ENCODE results near the gene PRDX5. TPM values are rescaled to one million over a fixed set of nuclear protein-coding genes. Genes with fewer than 3 reads are reported as not detected.
A peak's percentile ranks its signal among the peaks of the same experiment; 100 is the strongest.

The PRDX5 gene
- total and polyA plus RNA-seq, 9 of the 15 experiments (the other 6 are each of a cell fraction or from before 2014, with no cell fraction given), result 40.8 to 327 (median 204) TPM

DNA sequence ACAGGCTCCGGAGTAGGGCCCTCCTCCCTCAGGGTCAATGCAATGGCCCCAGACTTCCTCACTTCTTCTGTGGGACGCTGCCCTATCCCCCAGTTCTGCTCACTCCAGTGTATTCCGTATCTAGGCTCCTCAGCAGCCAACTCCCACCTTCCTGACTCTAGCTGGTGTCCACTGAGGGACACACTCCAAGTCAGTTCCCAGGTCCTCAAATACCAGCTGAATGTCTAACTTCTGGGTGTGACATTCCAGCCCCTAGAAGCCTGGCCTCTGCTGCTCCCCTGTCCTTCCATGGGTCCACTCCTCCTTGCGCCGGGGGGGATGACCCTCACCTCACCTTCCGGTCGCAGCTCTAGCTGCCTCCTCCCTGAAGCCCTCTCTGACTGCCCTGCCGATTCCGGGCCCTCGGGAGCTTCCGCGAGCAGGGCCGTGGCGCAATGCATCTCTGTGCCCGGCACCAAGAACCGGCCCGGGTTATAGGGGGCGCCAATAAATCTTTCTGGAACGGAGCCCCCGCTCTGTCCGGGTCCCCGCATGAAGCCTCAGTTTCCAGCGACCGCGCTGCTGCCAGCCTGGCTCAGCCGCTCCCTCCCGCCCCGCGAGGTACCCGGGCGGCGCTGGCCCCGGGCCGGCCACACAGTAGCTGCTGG lies 48.9 kb upstream of the PRDX5 start (continued):
- TF ChIP-seq, protein P1, sequence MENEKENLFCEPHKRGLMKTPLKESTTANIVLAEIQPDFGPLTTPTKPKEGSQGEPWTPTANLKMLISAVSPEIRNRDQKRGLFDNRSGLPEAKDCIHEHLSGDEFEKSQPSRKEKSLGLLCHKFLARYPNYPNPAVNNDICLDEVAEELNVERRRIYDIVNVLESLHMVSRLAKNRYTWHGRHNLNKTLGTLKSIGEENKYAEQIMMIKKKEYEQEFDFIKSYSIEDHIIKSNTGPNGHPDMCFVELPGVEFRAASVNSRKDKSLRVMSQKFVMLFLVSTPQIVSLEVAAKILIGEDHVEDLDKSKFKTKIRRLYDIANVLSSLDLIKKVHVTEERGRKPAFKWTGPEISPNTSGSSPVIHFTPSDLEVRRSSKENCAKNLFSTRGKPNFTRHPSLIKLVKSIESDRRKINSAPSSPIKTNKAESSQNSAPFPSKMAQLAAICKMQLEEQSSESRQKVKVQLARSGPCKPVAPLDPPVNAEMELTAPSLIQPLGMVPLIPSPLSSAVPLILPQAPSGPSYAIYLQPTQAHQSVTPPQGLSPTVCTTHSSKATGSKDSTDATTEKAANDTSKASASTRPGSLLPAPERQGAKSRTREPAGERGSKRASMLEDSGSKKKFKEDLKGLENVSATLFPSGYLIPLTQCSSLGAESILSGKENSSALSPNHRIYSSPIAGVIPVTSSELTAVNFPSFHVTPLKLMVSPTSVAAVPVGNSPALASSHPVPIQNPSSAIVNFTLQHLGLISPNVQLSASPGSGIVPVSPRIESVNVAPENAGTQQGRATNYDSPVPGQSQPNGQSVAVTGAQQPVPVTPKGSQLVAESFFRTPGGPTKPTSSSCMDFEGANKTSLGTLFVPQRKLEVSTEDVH (IDR thresholded peaks at IDR 0.05; ENCODE audit: low read depth, partially characterized antibody), result peak; percentile 62
- no peak for TF ChIP-seq EGR1 (conservative IDR thresholded peaks at IDR 0.05)
- TF ChIP-seq TOE1 (IDR thresholded peaks at IDR 0.05; ENCODE audit: borderline replicate concordance), result no peak
- no peak for TF ChIP-seq TOE1 (CRISPR knock-in tag; IDR thresholded peaks at IDR 0.05; ENCODE audit: borderline replicate concordance, low read depth)
- TF ChIP-seq ATF1 (CRISPR knock-in tag; IDR thresholded peaks at IDR 0.05), result no peak
- no peak for TF ChIP-seq ATF1 (tag; IDR thresholded peaks at IDR 0.05)
- TF ChIP-seq, protein P2, sequence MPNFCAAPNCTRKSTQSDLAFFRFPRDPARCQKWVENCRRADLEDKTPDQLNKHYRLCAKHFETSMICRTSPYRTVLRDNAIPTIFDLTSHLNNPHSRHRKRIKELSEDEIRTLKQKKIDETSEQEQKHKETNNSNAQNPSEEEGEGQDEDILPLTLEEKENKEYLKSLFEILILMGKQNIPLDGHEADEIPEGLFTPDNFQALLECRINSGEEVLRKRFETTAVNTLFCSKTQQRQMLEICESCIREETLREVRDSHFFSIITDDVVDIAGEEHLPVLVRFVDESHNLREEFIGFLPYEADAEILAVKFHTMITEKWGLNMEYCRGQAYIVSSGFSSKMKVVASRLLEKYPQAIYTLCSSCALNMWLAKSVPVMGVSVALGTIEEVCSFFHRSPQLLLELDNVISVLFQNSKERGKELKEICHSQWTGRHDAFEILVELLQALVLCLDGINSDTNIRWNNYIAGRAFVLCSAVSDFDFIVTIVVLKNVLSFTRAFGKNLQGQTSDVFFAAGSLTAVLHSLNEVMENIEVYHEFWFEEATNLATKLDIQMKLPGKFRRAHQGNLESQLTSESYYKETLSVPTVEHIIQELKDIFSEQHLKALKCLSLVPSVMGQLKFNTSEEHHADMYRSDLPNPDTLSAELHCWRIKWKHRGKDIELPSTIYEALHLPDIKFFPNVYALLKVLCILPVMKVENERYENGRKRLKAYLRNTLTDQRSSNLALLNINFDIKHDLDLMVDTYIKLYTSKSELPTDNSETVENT (CRISPR knock-in tag; IDR thresholded peaks at IDR 0.05), result no peak
- TF ChIP-seq ZNF780A (CRISPR knock-in tag; IDR thresholded peaks at IDR 0.05), result no peak
- TF ChIP-seq ZKSCAN1 (IDR thresholded peaks at IDR 0.05; ENCODE audit: low read depth, low read length), result no peak; the same call in 1 of the 2 replicates
- peak; percentile 52 for TF ChIP-seq POLR2A (conservative IDR thresholded peaks at IDR 0.05)
- TF ChIP-seq CREB1 (IDR thresholded peaks at IDR 0.05), result no peak
- TF ChIP-seq CREB1 (CRISPR knock-in tag; IDR thresholded peaks at IDR 0.05), result peak; percentile 71; the same call in 1 of the 2 replicates
- no peak; the same call in 1 of the 2 replicates for TF ChIP-seq ARID1B (IDR thresholded peaks at IDR 0.05)
- TF ChIP-seq PTBP1 (IDR thresholded peaks at IDR 0.05; ENCODE audit: low read depth, low read length), result peak; percentile 89
- TF ChIP-seq SRSF9 (IDR thresholded peaks at IDR 0.05; ENCODE audit: borderline replicate concordance, low read depth, low read length), result no peak
- no peak for TF ChIP-seq FOXP1 (CRISPR knock-in tag; IDR thresholded peaks at IDR 0.05)
- TF ChIP-seq ZBTB17 (CRISPR knock-in tag; IDR thresholded peaks at IDR 0.05), result no peak; the same call in 1 of the 2 replicates
- TF ChIP-seq ZNF232 (CRISPR knock-in tag; IDR thresholded peaks at IDR 0.05), result peak; percentile 16; the same call in 1 of the 2 replicates
- peak; percentile 95; the same call in 1 of the 2 replicates for TF ChIP-seq RBM14 (IDR thresholded peaks at IDR 0.05; ENCODE audit: borderline replicate concordance, insufficient read depth, low read depth, low read length)
- no peak for TF ChIP-seq DNMT1 (IDR thresholded peaks at IDR 0.05)
- TF ChIP-seq CXXC5 (CRISPR knock-in tag; IDR thresholded peaks at IDR 0.05), result no peak
- TF ChIP-seq, protein P3, sequence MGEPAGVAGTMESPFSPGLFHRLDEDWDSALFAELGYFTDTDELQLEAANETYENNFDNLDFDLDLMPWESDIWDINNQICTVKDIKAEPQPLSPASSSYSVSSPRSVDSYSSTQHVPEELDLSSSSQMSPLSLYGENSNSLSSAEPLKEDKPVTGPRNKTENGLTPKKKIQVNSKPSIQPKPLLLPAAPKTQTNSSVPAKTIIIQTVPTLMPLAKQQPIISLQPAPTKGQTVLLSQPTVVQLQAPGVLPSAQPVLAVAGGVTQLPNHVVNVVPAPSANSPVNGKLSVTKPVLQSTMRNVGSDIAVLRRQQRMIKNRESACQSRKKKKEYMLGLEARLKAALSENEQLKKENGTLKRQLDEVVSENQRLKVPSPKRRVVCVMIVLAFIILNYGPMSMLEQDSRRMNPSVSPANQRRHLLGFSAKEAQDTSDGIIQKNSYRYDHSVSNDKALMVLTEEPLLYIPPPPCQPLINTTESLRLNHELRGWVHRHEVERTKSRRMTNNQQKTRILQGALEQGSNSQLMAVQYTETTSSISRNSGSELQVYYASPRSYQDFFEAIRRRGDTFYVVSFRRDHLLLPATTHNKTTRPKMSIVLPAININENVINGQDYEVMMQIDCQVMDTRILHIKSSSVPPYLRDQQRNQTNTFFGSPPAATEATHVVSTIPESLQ (CRISPR knock-in tag; IDR thresholded peaks at IDR 0.05), result no peak
